ENCODE results near the gene KATNB1.
"Not testable (repeated sequence)": the region's sequence is repeated elsewhere in the genome, so short reads cannot be mapped to it uniquely, and the experiment has no call there.

KATNB1 gene

DNA sequence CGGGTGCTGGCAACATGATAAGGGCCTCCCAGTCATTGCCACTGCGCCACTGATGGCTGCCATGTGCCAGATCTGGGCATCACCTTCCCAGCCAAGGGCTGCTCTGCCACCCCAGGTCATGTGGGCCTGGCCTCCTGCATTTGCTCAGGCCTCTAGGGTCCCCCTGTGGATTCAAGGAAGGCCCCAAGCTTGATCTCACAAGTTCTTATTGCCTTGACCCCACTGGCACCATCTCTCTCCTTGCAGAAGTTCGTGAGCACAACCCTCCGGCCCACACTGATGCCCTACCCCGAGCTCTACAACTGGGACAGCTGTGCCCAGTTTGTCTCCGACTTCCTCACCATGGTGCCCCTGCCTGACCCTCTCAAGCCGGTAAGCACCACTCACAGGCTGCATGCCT is 35.7 kb upstream of the KATNB1 start:
- no peak for DNase-seq (ENCODE audit: low read depth)
- no peak overlapping the region for H3K4me3 ChIP-seq (ENCODE audit: low read depth, low read length)

DNA sequence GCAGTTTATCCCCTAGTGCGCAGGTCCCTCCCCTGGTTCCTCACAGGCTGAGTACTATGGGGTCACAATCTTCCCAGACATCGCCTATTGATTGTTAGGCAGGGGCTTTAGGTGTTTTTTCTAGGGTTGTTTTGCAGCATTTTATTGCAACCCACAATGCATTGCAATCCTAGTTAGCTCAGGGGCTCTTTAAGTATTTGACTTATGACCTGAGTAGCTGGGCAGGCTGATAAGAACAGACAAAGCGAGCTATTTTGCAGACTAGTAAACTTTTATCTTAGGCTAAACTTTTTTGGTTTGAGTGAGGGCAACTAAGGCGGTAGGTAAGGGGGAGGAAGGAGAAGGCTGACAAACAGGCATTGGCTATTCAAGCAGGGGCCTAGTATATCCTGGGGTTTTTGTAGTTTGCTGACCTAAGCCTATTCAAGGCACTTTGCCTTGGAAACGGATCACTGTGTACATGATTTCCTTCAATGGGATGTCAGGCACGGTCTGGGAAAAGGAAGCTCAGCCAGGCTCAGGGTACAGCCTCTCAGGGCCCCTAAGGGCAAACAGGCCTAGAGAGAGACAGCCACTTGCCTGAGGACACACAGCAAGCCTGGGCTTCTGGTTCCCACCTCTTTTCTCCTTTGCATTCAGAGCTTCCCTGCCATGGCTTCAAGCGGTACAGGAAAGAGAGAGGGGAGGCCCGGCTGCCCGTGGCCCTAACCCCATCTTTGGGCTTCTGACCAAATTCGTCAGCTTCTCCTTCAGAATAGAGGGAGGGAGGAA is 34.6 kb upstream of the KATNB1 start:
- no peak for DNase-seq (ENCODE audit: low read depth)
- H3K4me3 ChIP-seq (ENCODE audit: low read depth, low read length), result no peak overlapping the region

DNA sequence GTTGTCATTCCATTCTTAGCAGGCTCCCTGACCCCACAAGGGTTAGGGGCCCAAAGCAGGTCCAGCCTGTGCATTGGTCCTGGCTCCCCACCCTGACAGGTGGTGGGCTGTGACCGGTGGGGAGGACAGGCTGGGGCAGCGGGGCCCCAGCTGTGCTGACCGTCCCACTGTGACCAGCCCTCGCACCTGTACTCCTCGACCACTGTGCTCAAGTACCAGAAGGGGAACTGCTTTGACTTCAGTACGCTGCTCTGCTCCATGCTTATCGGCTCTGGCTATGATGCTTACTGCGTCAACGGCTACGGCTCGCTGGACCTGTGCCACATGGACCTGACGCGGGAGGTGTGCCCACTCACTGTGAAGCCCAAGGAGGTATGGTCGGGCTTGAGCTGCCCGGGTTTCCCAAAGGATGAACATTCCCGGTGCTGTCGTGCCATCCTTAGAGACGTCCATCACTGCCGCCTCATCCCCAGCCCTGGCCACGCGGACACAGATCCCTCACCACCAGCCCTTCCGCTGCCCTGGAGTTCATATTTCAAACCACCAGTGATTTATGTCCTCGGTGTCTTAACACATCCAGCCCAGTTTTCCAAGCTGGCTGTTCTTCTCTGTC is 33.7 kb upstream of the KATNB1 start:
- no peak for DNase-seq (ENCODE audit: low read depth)
- H3K4me3 ChIP-seq (ENCODE audit: low read depth, low read length), result no peak overlapping the region

DNA sequence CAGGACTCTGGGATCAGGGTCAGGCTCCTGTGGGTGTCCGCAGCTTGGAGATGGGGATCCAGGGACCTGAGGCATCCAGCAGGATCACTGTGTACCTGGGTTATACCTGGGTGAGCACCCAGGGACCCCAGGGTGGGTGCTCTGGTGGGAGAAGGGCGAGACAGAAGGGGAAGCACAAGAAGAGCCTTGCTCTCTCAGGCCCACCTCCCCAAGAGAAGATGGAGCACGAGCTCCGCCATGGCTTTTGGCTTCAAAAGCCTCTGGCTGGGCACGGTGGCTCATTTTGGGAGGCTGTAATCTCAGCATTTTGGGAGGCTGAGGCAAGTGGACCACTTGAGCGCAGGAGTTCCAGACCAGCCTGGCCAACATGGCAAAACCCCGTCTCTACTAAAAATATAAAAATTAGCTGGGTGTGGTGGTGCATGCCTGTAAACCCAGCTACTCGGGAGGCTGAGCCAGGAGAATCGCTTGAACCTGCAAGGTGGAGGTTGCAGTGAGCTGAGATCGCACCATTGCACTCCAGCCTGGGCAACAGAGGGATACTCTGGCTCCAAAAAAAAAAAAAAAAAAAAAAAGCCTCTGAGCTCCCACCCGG is 32.1 kb upstream of the KATNB1 start:
- no peak overlapping the region for H3K4me3 ChIP-seq (ENCODE audit: low read depth, low read length)

GRCh38 chr16:57704011-57704904 is 31.3 kb upstream of the KATNB1 start:
- H3K4me3 ChIP-seq (ENCODE audit: low read depth, low read length), result no peak overlapping the region
- DNase-seq (ENCODE audit: low read depth), result no peak

More for the DNA sequence above, 32.1 kb upstream of the KATNB1 start:
- no peak for DNase-seq (ENCODE audit: low read depth)

GRCh38 chr16:57704905-57705852 is 30.4 kb upstream of the KATNB1 start:
- H3K4me3 ChIP-seq (ENCODE audit: low read depth, low read length), result no peak overlapping the region
- no peak for DNase-seq (ENCODE audit: low read depth)

DNA sequence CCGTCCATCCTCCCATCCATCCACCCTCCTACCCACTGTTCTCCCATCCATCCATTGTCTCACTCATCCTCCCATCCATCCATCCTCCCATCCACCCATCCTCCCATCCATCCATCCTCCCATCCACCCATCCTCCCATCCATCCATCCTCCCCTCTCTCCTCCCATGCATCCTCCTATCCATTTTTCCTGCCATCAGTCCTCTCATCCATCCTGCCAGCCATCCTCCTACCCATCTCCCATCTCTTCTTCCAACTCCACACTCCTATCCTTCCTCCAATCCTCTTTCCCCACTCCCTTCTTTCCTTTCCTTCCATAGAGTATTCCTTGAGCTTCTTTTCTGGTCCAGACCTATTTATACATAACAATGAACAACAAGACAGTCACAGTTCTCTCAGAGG is 28.9 kb upstream of the KATNB1 start:
- DNase-seq (ENCODE audit: low read depth), result no peak
- H3K4me3 ChIP-seq (ENCODE audit: low read depth, low read length), result no peak overlapping the region

- H3K4me3 ChIP-seq (ENCODE audit: low read depth, low read length), result no peak overlapping the region
- no peak for DNase-seq (ENCODE audit: low read depth)
Observed at GRCh38 chr16:57707331-57707730, 28.2 kb upstream of the KATNB1 start.

- no peak overlapping the region for H3K4me3 ChIP-seq (ENCODE audit: low read depth, low read length)
Observed at GRCh38 chr16:57708168-57708567, 27.4 kb upstream of the KATNB1 start.

DNA sequence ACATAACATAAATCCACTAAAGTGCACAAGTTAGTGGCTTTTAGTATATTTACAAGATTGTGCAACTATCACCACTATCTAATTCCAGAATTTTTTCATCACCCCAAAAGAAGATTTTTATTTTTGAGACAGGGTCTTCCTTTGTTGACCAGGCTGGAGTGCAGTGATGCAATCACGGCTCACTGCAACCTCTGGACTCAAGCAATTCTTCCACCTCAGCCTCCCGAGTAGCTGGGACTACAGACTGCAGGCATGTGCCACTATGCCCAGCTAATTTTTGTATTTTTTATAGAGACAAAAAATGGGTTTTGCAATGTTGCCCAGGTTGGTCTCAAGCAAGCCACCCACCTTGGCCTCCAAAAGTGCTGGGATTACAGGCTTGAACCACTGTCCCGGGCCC is 25.9 kb upstream of the KATNB1 start:
- H3K4me3 ChIP-seq (ENCODE audit: low read depth, low read length), result no peak overlapping the region
- DNase-seq (ENCODE audit: low read depth), result no peak

More at GRCh38 chr16:57708168-57708567, 27.4 kb upstream of the KATNB1 start:
- no peak for DNase-seq (ENCODE audit: low read depth)

- no peak overlapping the region for H3K4me3 ChIP-seq (ENCODE audit: low read depth, low read length)
Observed at GRCh38 chr16:57711346-57711745, 24.2 kb upstream of the KATNB1 start.

DNA sequence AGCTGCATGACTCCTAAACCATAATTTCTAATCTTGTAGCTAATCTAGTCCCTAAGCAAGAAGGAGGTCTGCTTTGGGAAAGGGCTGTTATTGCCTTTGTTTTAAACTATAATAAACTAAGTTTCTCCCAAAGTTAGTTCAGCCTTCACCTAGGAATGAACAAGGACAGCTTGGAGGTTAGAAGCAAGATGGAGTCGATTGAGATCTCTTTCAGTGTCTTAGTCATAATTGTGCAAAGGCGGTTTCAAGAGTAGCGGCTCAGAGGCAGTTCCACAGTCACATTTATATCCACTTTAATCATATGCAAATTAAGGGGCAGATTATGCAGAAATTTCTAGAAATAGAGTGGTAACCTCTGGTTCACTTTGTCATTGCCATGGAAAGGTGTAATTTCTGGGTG is 23.6 kb upstream of the KATNB1 start:
- no peak for DNase-seq (ENCODE audit: low read depth)
- H3K4me3 ChIP-seq (ENCODE audit: low read depth, low read length), result no peak overlapping the region

More at GRCh38 chr16:57711346-57711745, 24.2 kb upstream of the KATNB1 start:
- no peak for DNase-seq (ENCODE audit: low read depth)

- DNase-seq (ENCODE audit: low read depth); H3K4me3 ChIP-seq (ENCODE audit: low read depth, low read length): not testable (repeated sequence)
Observed at GRCh38 chr16:57712569-57712968, 23.0 kb upstream of the KATNB1 start.

- no peak overlapping the region for H3K4me3 ChIP-seq (ENCODE audit: low read depth, low read length)
- no peak for DNase-seq (ENCODE audit: low read depth)
Observed at GRCh38 chr16:57713596-57713995, 22.0 kb upstream of the KATNB1 start.

GRCh38 chr16:57714047-57714446 is 21.5 kb upstream of the KATNB1 start:
- H3K4me3 ChIP-seq (ENCODE audit: low read depth, low read length), result no peak overlapping the region
- DNase-seq (ENCODE audit: low read depth), result no peak

GRCh38 chr16:57720142-57720575 is 15.4 kb upstream of the KATNB1 start:
- no peak for DNase-seq (ENCODE audit: low read depth)
- no peak overlapping the region for H3K4me3 ChIP-seq (ENCODE audit: low read depth, low read length)

GRCh38 chr16:57721356-57722209 is 14.0 kb upstream of the KATNB1 start:
- H3K4me3 ChIP-seq (ENCODE audit: low read depth, low read length), result no peak overlapping the region
- no peak for DNase-seq (ENCODE audit: low read depth)

DNA sequence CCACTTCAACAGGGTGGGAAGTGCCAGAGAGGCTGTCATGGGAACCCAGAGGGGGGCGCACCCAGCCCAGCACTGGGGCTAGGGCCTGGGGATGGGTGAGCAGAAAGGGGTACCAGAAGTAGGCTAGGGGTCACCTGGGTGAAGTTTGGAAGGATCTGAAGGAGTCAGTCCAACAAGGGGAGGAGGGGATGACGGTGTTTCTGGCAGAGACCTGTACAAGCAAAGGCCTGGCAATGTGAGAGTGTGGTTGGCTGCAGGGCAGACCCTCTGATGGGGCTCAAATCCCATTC is 13.4 kb upstream of the KATNB1 start:
- no peak for DNase-seq (ENCODE audit: low read depth)
- no peak overlapping the region for H3K4me3 ChIP-seq (ENCODE audit: low read depth, low read length)

Data from skeletal muscle cell (primary cell).